Upper lobe of left lung (tissue), 4 donors: ENCODE data around the gene TRPV3.

ENCODE experiments used
- EP300 ChIP-seq, 4 donors: sonication (generic); formaldehyde crosslinking; IDR thresholded peaks; one replicate each; pipeline ENCODE4 v1.5.1; 2017; ENCODE audit warnings: antibody characterized with exemption in 4 of 4, control low read depth in 2 of 4
- POLR2A ChIP-seq, 4 donors: fragments of 450-650 bp; IDR thresholded peaks; one replicate each; pipeline ENCODE4 v1.5.1; 2016 to 2017; ENCODE audit warnings: antibody characterized with exemption in 4 of 4, mild to moderate bottlenecking in 2 of 4

DNA sequence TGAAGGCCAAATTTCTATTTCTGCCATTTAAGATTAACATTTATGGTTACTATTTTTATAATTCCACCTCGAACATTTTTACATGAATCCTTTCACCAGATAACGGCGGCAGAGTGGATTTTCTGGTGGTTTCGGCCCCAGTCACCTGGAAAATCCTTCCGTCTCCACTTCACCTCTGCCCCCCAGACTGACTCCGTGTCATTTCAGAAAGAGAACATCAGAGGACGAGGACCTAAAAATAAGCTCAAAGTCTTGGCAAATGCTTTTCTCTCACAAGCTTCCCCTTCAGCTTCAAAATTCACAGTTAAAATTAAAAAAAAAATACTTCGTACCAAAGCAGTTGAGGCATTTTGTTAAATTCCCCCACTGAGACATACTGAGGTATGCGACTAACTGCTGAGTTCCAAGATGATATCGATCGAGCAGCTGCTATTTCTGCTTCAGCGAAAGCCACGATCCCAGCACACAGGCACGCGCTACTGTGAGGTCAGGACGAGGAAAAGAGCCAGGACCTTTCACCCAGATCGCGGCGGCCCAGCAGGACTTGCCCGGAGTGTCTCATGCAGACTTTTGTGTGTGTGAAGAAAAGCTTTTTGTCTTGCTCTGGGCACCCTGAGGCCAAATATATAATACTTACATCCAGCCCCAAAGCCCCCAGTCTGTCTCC lies 45.0 kb downstream of the TRPV3 start:
- TF ChIP-seq EP300 (IDR thresholded peaks at IDR 0.05) (no peak), POLR2A (IDR thresholded peaks at IDR 0.05) (no peak)
